Measurements from ENCODE around the gene CLASP1. TPM values are rescaled to one million over a fixed set of nuclear protein-coding genes. Genes with fewer than 3 reads are reported as not detected.

CLASP1 gene
- total and polyA plus RNA-seq, 3 donors from 2014 or later = 43.8 to 130 (median 103) TPM

DNA sequence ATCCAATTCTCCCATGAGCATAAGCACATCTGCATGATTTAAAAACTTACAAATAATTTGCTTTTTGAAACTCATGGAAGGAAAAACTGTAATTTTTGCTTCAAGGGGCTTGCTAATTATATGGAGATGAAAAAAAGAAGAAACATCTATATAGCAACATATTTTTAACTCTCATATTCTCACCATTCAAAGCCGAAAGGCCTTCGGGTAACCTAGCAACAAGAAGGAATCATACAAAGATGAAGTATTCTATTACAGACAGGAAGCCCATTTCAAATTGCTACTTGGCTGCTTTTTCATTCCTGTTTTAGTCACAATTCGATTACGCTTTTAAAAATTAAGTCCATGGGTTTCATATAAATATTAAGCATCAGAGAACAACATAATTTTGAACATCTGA is 157.7 kb downstream of the CLASP1 start:
- H3K4me3 ChIP-seq = no peak overlapping the region
- H3K27ac ChIP-seq = no peak overlapping the region
- DNase-seq = no peak
- no peaks in the 10 kb centered on the region for H3K9me3 ChIP-seq
- TF ChIP-seq, protein P1, sequence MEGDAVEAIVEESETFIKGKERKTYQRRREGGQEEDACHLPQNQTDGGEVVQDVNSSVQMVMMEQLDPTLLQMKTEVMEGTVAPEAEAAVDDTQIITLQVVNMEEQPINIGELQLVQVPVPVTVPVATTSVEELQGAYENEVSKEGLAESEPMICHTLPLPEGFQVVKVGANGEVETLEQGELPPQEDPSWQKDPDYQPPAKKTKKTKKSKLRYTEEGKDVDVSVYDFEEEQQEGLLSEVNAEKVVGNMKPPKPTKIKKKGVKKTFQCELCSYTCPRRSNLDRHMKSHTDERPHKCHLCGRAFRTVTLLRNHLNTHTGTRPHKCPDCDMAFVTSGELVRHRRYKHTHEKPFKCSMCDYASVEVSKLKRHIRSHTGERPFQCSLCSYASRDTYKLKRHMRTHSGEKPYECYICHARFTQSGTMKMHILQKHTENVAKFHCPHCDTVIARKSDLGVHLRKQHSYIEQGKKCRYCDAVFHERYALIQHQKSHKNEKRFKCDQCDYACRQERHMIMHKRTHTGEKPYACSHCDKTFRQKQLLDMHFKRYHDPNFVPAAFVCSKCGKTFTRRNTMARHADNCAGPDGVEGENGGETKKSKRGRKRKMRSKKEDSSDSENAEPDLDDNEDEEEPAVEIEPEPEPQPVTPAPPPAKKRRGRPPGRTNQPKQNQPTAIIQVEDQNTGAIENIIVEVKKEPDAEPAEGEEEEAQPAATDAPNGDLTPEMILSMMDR (IDR thresholded peaks at IDR 0.05) = no peak
- no peak for TF ChIP-seq POLR2A (IDR thresholded peaks at IDR 0.05)
- H3K27me3 ChIP-seq = no peaks in the 10 kb centered on the region
- 90% methylated on average over 4 of the region's 4 CpGs for WGBS, 2 donors
- H3K36me3 ChIP-seq (ENCODE audit: low read depth, missing control alignments) = no peaks in the 10 kb centered on the region
- peaks cover 24% of the 10 kb centered on the region for H3K4me1 ChIP-seq
- intact Hi-C loops (cut with DNase I; ENCODE audit: low total_unique reads) = no loop called here

DNA sequence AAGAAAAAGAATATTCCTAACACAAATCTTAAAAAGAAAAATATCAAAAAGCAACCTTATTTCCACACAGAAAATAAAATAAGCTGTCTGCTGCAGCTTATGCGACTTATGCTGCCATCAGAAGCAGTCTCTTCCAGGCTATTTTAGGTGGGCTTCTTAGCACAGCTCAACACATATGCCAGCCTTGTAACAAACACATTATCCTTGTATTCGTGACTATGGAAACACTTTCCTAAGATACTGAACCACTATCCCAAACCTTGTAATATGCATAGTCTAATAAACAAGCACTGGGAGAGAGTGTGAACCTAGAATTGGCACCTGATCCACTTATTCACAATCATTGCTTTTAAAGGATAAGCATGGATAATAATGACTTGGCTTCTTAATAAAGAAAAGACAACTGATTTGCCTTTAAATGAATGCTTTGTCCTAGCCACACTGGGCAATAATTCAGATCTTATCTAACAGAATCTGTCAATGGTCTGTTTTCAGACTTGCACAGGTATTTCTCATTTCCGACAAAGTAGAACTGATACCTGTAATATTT is 158.6 kb downstream of the CLASP1 start:
- no peak for DNase-seq
- H3K27me3 ChIP-seq = no peaks in the 10 kb centered on the region
- no peak overlapping the region for H3K4me3 ChIP-seq
- WGBS, 2 donors = 79 to 84% methylated on average over 3 of the region's 3 CpGs
- no peak for TF ChIP-seq POLR2A (IDR thresholded peaks at IDR 0.05)
- TF ChIP-seq, protein P1 (IDR thresholded peaks at IDR 0.05) = no peak
- no peaks in the 10 kb centered on the region for H3K36me3 ChIP-seq (ENCODE audit: low read depth, missing control alignments)
- no peaks in the 10 kb centered on the region for H3K9me3 ChIP-seq
- no peak overlapping the region for H3K27ac ChIP-seq
- intact Hi-C loops (cut with DNase I; ENCODE audit: low total_unique reads) = no loop called here
- peaks cover 24% of the 10 kb centered on the region for H3K4me1 ChIP-seq

DNA sequence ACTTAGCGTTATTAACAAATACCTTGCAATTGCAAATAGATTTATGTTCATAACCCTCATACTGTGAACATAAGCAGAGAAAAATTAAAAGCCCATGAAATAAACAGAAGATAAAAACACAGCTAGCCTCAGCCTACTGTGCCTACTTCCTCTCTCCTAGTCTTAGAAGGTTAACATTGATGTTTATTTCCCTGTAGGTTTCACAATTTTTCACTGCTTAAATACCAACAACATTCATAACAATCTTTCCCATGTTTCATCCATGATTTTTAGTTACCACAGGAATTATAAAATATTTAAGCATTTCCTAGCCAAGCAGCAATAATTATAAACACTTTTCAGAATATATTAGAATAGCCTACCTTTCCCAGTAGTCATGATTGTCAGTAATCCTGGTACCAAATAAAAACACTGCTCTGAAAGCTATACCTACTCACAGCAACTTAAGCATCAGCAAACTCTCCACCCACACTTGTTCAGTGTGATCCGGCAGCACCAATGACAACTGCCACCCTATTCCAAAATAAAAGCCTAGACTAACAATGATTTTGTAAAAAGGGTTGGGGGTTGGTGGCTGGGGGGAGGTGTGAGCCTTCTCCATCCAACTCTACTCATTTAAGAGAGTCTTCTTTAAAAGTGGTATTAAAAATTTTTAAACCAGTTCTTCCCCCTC is 159.2 kb downstream of the CLASP1 start:
- no peak for TF ChIP-seq POLR2A (IDR thresholded peaks at IDR 0.05)
- TF ChIP-seq, protein P1 (IDR thresholded peaks at IDR 0.05) = no peak
- Histone ChIP-seq H3K9me3 (no peaks in the 10 kb centered on the region), H3K4me3 (no peak overlapping the region), H3K36me3 (ENCODE audit: low read depth, missing control alignments) (no peaks in the 10 kb centered on the region), H3K4me1 (peaks cover 24% of the 10 kb centered on the region), H3K27ac (no peak overlapping the region), H3K27me3 (no peaks in the 10 kb centered on the region)
- no peak for DNase-seq
- 62 to 74% methylated on average over 2 of the region's 2 CpGs for WGBS, 2 donors
- intact Hi-C loops (cut with DNase I; ENCODE audit: low total_unique reads) = no loop called here

DNA sequence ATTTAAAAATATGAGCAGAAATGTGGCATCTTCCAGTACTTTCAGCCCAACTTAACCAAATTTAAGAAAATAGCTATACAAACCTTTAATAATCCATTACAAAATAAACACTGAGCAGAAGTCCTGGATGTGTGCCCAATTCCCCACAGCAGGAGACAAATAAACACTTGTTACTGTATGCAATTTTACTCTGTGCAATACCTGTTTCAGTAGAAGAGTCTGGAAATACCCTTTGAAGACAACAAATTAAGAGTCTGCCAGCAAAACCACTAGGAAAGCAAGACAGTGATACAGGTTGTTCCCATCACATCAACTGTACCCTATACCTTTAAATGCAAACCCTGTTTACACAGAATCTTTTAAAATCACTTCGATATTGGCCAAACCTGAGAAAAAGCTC is 160.0 kb downstream of the CLASP1 start:
- no peak overlapping the region for H3K4me3 ChIP-seq
- H3K4me1 ChIP-seq = peaks cover 24% of the 10 kb centered on the region
- H3K9me3 ChIP-seq = no peaks in the 10 kb centered on the region
- no peak overlapping the region for H3K27ac ChIP-seq
- H3K36me3 ChIP-seq (ENCODE audit: low read depth, missing control alignments) = no peaks in the 10 kb centered on the region
- peak; percentile 54 for DNase-seq
- 56 to 68% methylated on average over 1 of the region's 1 CpG for WGBS, 2 donors
- TF ChIP-seq POLR2A (IDR thresholded peaks at IDR 0.05) = no peak
- TF ChIP-seq, protein P1 (IDR thresholded peaks at IDR 0.05) = no peak
- intact Hi-C loops (cut with DNase I; ENCODE audit: low total_unique reads) = no loop called here
- H3K27me3 ChIP-seq = no peaks in the 10 kb centered on the region
